Measurements from ENCODE around the gene PTPRE.

The PTPRE gene

GRCh38 chr10:127908959-127909267 is 2.0 kb downstream of the PTPRE start:
- H3K36me3 ChIP-seq (ENCODE audit: control insufficient read depth in 2 of 2, insufficient read depth in 2 of 2, low read length in 2 of 2): no peaks in the 10 kb centered on the region
- H3K4me1 ChIP-seq (ENCODE audit: control insufficient read depth, insufficient read depth, low read length): peaks cover 15% of the 10 kb centered on the region
- H3K9me3 ChIP-seq (ENCODE audit: control insufficient read depth in 2 of 2, low read length in 2 of 2): no peaks in the 10 kb centered on the region
- no peak overlapping the region for H3K27ac ChIP-seq (ENCODE audit: low read length)
- H3K27me3 ChIP-seq (ENCODE audit: control insufficient read depth in 1 of 2, insufficient read depth in 2 of 2, low read length in 2 of 2): peaks cover 12 to 17% of the 10 kb centered on the region in 2 donors
- H3K9ac ChIP-seq (ENCODE audit: low read length in 2 of 2): no peak overlapping the region
- no peak overlapping the region for H3K4me3 ChIP-seq (ENCODE audit: low read length in 2 of 2)

DNA sequence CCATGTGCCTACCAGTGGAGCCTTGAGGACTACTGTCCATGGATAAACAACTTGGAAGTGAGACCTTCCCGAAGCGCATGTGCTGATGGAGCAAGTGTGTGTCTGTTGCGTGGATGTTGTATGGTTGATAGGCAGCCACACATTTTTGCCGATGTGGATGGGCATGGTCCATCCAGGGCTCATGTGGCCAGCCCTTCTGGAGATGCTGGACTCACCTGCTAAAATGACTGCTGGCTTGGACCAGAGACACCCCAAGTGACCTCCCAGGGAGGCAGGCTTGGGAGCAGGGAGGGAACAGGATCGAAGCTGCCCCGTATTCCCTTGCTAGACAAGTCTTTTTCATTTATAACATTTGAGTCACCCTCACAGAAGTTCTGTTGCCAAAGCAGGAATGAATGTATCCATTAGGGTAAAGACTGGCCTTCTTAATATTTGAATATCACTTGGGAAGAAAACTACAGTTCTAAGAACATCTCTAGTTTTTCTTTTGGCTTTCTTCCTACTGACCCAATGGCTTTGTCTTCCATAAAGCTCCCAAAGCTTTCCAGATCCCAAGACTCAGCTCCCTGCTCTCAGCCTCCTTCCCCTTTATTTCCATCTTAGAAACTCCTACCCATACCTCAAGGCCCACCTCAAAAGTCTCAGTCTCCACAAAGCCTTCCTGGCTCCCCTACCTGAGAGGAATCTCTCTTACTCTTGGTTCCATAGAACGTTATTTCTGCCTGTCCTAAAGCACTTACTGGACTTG is 3.0 kb downstream of the PTPRE start:
- H3K4me3 ChIP-seq (ENCODE audit: low read length in 2 of 2): no peak overlapping the region
- no peak overlapping the region for H3K27ac ChIP-seq (ENCODE audit: low read length)

DNA sequence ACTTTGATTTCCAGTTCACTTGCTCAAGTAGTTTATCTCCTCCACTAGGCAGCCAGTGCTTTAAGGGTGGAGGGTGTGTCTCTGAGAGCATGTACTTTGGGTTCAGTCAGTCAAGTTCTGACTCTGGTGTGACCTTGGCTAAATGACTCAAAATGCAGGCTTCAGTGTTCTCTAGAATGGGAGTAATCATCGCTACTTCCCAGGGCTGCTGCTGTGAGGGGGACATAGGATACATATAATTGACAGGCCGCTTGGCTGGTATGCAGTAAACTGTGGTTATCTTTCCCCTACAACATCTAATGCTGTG is 3.5 kb downstream of the PTPRE start:
- Histone ChIP-seq H3K27me3 (ENCODE audit: control insufficient read depth in 1 of 2, insufficient read depth in 2 of 2, low read length in 2 of 2) (peaks cover 12% of the 10 kb centered on the region in 2 donors), H3K4me3 (ENCODE audit: low read length in 2 of 2) (no peak overlapping the region), H3K4me1 (ENCODE audit: control insufficient read depth, insufficient read depth, low read length) (peaks cover 15% of the 10 kb centered on the region), H3K9ac (ENCODE audit: low read length in 2 of 2) (no peak overlapping the region), H3K27ac (ENCODE audit: low read length) (no peak overlapping the region), H3K36me3 (ENCODE audit: control insufficient read depth in 2 of 2, insufficient read depth in 2 of 2, low read length in 2 of 2) (no peaks in the 10 kb centered on the region), H3K9me3 (ENCODE audit: control insufficient read depth in 2 of 2, low read length in 2 of 2) (no peaks in the 10 kb centered on the region)

More for the DNA sequence above, 3.0 kb downstream of the PTPRE start:
- H3K9me3 ChIP-seq (ENCODE audit: control insufficient read depth in 2 of 2, low read length in 2 of 2): no peaks in the 10 kb centered on the region
- H3K9ac ChIP-seq (ENCODE audit: low read length in 2 of 2): no peak overlapping the region
- peaks cover 15% of the 10 kb centered on the region for H3K4me1 ChIP-seq (ENCODE audit: control insufficient read depth, insufficient read depth, low read length)
- no peaks in the 10 kb centered on the region for H3K36me3 ChIP-seq (ENCODE audit: control insufficient read depth in 2 of 2, insufficient read depth in 2 of 2, low read length in 2 of 2)
- peaks cover 12% of the 10 kb centered on the region in 2 donors for H3K27me3 ChIP-seq (ENCODE audit: control insufficient read depth in 1 of 2, insufficient read depth in 2 of 2, low read length in 2 of 2)

GRCh38 chr10:127911218-127911866 is 4.4 kb downstream of the PTPRE start:
- H3K9ac ChIP-seq (ENCODE audit: low read length in 2 of 2): no peak overlapping the region
- H3K36me3 ChIP-seq (ENCODE audit: control insufficient read depth in 2 of 2, insufficient read depth in 2 of 2, low read length in 2 of 2): no peaks in the 10 kb centered on the region
- H3K9me3 ChIP-seq (ENCODE audit: control insufficient read depth in 2 of 2, low read length in 2 of 2): no peaks in the 10 kb centered on the region
- peaks cover 15% of the 10 kb centered on the region for H3K4me1 ChIP-seq (ENCODE audit: control insufficient read depth, insufficient read depth, low read length)
- H3K4me3 ChIP-seq (ENCODE audit: low read length in 2 of 2): no peak overlapping the region
- H3K27ac ChIP-seq (ENCODE audit: low read length): no peak overlapping the region
- H3K27me3 ChIP-seq (ENCODE audit: control insufficient read depth in 1 of 2, insufficient read depth in 2 of 2, low read length in 2 of 2): peaks cover 12% of the 10 kb centered on the region in 2 donors

DNA sequence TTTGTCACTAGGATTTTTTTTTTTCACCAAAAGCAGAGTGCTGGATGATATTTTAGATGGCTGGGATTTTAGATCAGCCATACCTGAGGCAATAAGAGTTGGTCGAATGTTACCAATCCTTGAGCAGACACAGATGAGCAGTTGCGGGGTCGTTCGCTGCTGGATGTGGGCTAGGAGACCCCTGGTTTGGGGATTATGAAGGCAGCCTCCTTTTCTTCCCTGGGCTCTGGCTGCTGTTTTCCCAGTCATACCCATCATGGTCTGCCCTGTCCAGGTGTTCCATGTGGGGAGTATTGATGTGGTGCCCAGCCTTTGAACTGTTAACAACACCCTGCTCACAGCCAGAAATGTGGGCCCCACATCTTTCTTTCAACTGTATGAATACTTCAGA is 5.0 kb downstream of the PTPRE start:
- no peak overlapping the region for H3K4me3 ChIP-seq (ENCODE audit: low read length in 2 of 2)
- H3K27ac ChIP-seq (ENCODE audit: low read length): no peak overlapping the region
- H3K27me3 ChIP-seq (ENCODE audit: control insufficient read depth in 1 of 2, insufficient read depth in 2 of 2, low read length in 2 of 2): peaks cover 9 to 12% of the 10 kb centered on the region in 2 donors
- no peaks in the 10 kb centered on the region for H3K36me3 ChIP-seq (ENCODE audit: control insufficient read depth in 2 of 2, insufficient read depth in 2 of 2, low read length in 2 of 2)
- H3K9ac ChIP-seq (ENCODE audit: low read length in 2 of 2): no peak overlapping the region
- no peaks in the 10 kb centered on the region for H3K9me3 ChIP-seq (ENCODE audit: control insufficient read depth in 2 of 2, low read length in 2 of 2)
- H3K4me1 ChIP-seq (ENCODE audit: control insufficient read depth, insufficient read depth, low read length): peaks cover 15% of the 10 kb centered on the region

GRCh38 chr10:127912607-127913367 is 5.9 kb downstream of the PTPRE start:
- Histone ChIP-seq H3K27me3 (ENCODE audit: control insufficient read depth in 1 of 2, insufficient read depth in 2 of 2, low read length in 2 of 2) (peaks cover 8 to 9% of the 10 kb centered on the region in 2 donors), H3K4me1 (ENCODE audit: control insufficient read depth, insufficient read depth, low read length) (peaks cover 7% of the 10 kb centered on the region), H3K9ac (ENCODE audit: low read length in 2 of 2) (no peak overlapping the region), H3K9me3 (ENCODE audit: control insufficient read depth in 2 of 2, low read length in 2 of 2) (no peaks in the 10 kb centered on the region), H3K36me3 (ENCODE audit: control insufficient read depth in 2 of 2, insufficient read depth in 2 of 2, low read length in 2 of 2) (no peaks in the 10 kb centered on the region), H3K27ac (ENCODE audit: low read length) (no peak overlapping the region), H3K4me3 (ENCODE audit: low read length in 2 of 2) (no peak overlapping the region)

GRCh38 chr10:127913368-127913759 is 6.5 kb downstream of the PTPRE start:
- H3K27ac ChIP-seq (ENCODE audit: low read length): no peak overlapping the region
- no peaks in the 10 kb centered on the region for H3K9me3 ChIP-seq (ENCODE audit: control insufficient read depth in 2 of 2, low read length in 2 of 2)
- H3K9ac ChIP-seq (ENCODE audit: low read length in 2 of 2): no peak overlapping the region
- H3K4me3 ChIP-seq (ENCODE audit: low read length in 2 of 2): no peak overlapping the region
- H3K36me3 ChIP-seq (ENCODE audit: control insufficient read depth in 2 of 2, insufficient read depth in 2 of 2, low read length in 2 of 2): no peaks in the 10 kb centered on the region
- H3K4me1 ChIP-seq (ENCODE audit: control insufficient read depth, insufficient read depth, low read length): peaks cover under 1% of the 10 kb centered on the region
- peaks cover 5% of the 10 kb centered on the region in 2 donors for H3K27me3 ChIP-seq (ENCODE audit: control insufficient read depth in 1 of 2, insufficient read depth in 2 of 2, low read length in 2 of 2)

- Histone ChIP-seq H3K27me3 (ENCODE audit: control insufficient read depth in 1 of 2, insufficient read depth in 2 of 2, low read length in 2 of 2) (no peaks in the 10 kb centered on the region), H3K36me3 (ENCODE audit: control insufficient read depth in 2 of 2, insufficient read depth in 2 of 2, low read length in 2 of 2) (no peaks in the 10 kb centered on the region), H3K9me3 (ENCODE audit: control insufficient read depth in 2 of 2, low read length in 2 of 2) (no peaks in the 10 kb centered on the region), H3K27ac (ENCODE audit: low read length) (no peak overlapping the region), H3K4me3 (ENCODE audit: low read length in 2 of 2) (no peak overlapping the region), H3K9ac (ENCODE audit: low read length in 2 of 2) (no peak overlapping the region), H3K4me1 (ENCODE audit: control insufficient read depth, insufficient read depth, low read length) (peaks cover 3% of the 10 kb centered on the region)
Observed at GRCh38 chr10:127915324-127915723, 8.4 kb downstream of the PTPRE start.

GRCh38 chr10:127916826-127917225 is 9.9 kb downstream of the PTPRE start:
- no peak overlapping the region for H3K27ac ChIP-seq (ENCODE audit: low read length)
- H3K36me3 ChIP-seq (ENCODE audit: control insufficient read depth in 2 of 2, insufficient read depth in 2 of 2, low read length in 2 of 2): no peaks in the 10 kb centered on the region
- no peak overlapping the region for H3K4me3 ChIP-seq (ENCODE audit: low read length in 2 of 2)
- H3K9me3 ChIP-seq (ENCODE audit: control insufficient read depth in 2 of 2, low read length in 2 of 2): no peaks in the 10 kb centered on the region
- no peak overlapping the region for H3K9ac ChIP-seq (ENCODE audit: low read length in 2 of 2)
- H3K27me3 ChIP-seq (ENCODE audit: control insufficient read depth in 1 of 2, insufficient read depth in 2 of 2, low read length in 2 of 2): no peaks in the 10 kb centered on the region
- H3K4me1 ChIP-seq (ENCODE audit: control insufficient read depth, insufficient read depth, low read length): peaks cover 3% of the 10 kb centered on the region

- H3K27ac ChIP-seq (ENCODE audit: low read length): no peak overlapping the region
- H3K4me1 ChIP-seq (ENCODE audit: control insufficient read depth, insufficient read depth, low read length): peaks cover 3% of the 10 kb centered on the region
- H3K4me3 ChIP-seq (ENCODE audit: low read length in 2 of 2): no peak overlapping the region
- no peak overlapping the region for H3K9ac ChIP-seq (ENCODE audit: low read length in 2 of 2)
- no peaks in the 10 kb centered on the region for H3K27me3 ChIP-seq (ENCODE audit: control insufficient read depth in 1 of 2, insufficient read depth in 2 of 2, low read length in 2 of 2)
- no peaks in the 10 kb centered on the region for H3K9me3 ChIP-seq (ENCODE audit: control insufficient read depth in 2 of 2, low read length in 2 of 2)
- no peaks in the 10 kb centered on the region for H3K36me3 ChIP-seq (ENCODE audit: control insufficient read depth in 2 of 2, insufficient read depth in 2 of 2, low read length in 2 of 2)
Observed at GRCh38 chr10:127918572-127918971, 11.7 kb downstream of the PTPRE start.

All from stomach smooth muscle (tissue), 2 donors.